M059J (cell line): ENCODE results near the gene HOXD4. TPM values are rescaled to one million over a fixed set of nuclear protein-coding genes. Genes with fewer than 3 reads are reported as not detected.

Experiments
- DNase-seq: peaks from one replicate; pipeline ENCODE4 v3.0.0-alpha.2; 2012; ENCODE audit warnings: low read depth
- total RNA-seq: library from RNA; depleted of rRNA; stranded (reverse); fragments of >200 nt; shearing (Covaris generic); gene quantifications from 2 replicates; pipeline ENCODE4 v1.2.3, GENCODE V29; 2014

The HOXD4 gene
- total RNA-seq, 1 experiment from 2014 or later = 0.05 TPM

GRCh38 chr2:176114120-176114929 is 37.0 kb upstream of the HOXD4 start:
- DNase-seq = no peak

- no peak for DNase-seq
Measured at GRCh38 chr2:176114930-176115625, 36.3 kb upstream of the HOXD4 start.

GRCh38 chr2:176115883-176116813 is 35.2 kb upstream of the HOXD4 start, which contains the start of gene HOXD10:
Gene HOXD10, plus strand, starts transcription at chr2:176116778. Its CDS starts 56 bp downstream, at chr2:176116834.
- no peak for DNase-seq

- DNase-seq = no peak
Measured at GRCh38 chr2:176117162-176117822, 34.1 kb upstream of the HOXD4 start.

GRCh38 chr2:176117823-176118371 is 33.5 kb upstream of the HOXD4 start:
- no peak for DNase-seq

GRCh38 chr2:176118601-176119339 is 32.6 kb upstream of the HOXD4 start:
- no peak for DNase-seq

GRCh38 chr2:176120364-176121189 is 30.8 kb upstream of the HOXD4 start:
- DNase-seq = no peak

GRCh38 chr2:176121190-176122051 is 29.9 kb upstream of the HOXD4 start:
- DNase-seq = no peak

GRCh38 chr2:176122052-176122682 is 29.2 kb upstream of the HOXD4 start:
- DNase-seq = no peak

GRCh38 chr2:176122683-176123410 is 28.5 kb upstream of the HOXD4 start, which contains the start of gene HOXD9:
Gene HOXD9, plus strand, starts transcription at chr2:176122719. Its CDS starts 50 bp downstream, at chr2:176122769.
- DNase-seq = no peak

GRCh38 chr2:176123411-176124109 is 27.8 kb upstream of the HOXD4 start:
- DNase-seq = no peak

- no peak for DNase-seq
Measured at GRCh38 chr2:176124110-176124946, 27.0 kb upstream of the HOXD4 start.

GRCh38 chr2:176124947-176125771 is 26.2 kb upstream of the HOXD4 start:
- no peak for DNase-seq

GRCh38 chr2:176125772-176126054 is 25.6 kb upstream of the HOXD4 start:
- DNase-seq = no peak
